ENCODE results near the gene PTPRR. TPM values are rescaled to one million over a fixed set of nuclear protein-coding genes. Genes with fewer than 3 reads are reported as not detected.

PTPRR gene
- total RNA-seq, 1 experiment from 2014 or later: 0.64 TPM

- DNase-seq (ENCODE audit: extremely low read depth, low read depth): no peak
These were observed 261.4 kb downstream of the PTPRR start for GRCh38 chr12:70659077-70659606.

- DNase-seq (ENCODE audit: extremely low read depth, low read depth): no peak
These were observed 262.8 kb downstream of the PTPRR start for GRCh38 chr12:70657616-70658286.

- DNase-seq (ENCODE audit: extremely low read depth, low read depth): no peak
These were observed 268.1 kb downstream of the PTPRR start for GRCh38 chr12:70652451-70652850.

- no peak for DNase-seq (ENCODE audit: extremely low read depth, low read depth)
These were observed 271.7 kb downstream of the PTPRR start for GRCh38 chr12:70648831-70649230.

DNA sequence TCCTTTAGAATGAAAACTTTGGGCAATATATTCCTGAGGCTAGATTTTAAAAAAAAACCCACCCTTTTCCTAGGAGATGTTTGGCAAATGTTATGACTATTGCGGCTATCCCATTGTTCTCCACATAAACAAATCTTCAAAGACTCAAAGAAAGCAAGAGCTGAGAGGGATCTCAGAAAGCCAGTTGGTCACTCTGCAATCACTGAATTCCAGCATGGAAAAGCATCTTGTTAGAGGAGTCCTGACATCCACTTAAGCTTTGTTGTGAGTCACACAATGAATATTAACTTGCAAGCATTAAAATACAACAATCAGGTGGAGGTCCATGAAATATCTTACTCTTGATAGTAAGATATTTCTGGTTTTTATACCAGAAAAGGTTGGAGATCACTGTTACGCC is 272.3 kb downstream of the PTPRR start:
- DNase-seq (ENCODE audit: extremely low read depth, low read depth): no peak

- no peak for DNase-seq (ENCODE audit: extremely low read depth, low read depth)
These were observed 273.7 kb downstream of the PTPRR start for GRCh38 chr12:70646850-70647249.

DNA sequence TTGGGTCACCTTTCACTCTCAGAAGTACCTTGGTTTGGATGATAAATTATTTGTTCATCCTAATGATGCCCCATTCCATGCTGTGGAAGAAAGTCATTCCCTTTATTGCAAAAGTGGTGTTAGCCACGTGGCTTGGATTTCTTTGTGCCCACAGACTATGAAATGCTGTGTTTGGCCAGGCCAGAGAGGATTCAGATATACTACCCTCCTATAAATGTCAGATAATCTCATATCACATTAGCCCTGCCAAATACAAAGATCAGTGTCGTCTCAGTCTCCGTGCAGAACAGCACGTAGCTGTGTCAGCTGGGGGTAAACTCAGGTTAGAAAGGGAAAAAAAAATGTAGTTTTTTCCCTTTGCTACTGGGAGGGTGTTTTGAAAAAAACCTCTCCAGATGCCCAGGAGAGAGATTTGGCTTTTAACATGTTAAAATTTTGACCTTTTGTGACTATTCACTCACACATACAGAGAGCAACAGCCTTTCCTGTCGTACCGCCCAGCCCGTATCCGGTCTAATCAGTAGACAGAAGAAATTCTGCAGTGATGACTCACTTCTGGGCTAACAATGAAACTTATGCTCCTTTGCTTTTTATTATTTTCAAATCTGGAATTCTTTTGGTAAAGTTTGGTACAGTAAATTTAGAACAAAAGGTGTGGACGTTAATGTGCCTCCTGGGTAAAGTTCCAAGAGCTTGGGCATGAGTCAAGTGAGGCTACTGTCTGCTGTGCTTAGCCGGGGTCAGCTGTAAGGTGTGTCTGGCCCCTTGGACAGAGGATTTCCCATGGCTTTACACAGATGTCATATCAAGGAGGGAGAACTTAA is 274.8 kb downstream of the PTPRR start:
- DNase-seq (ENCODE audit: extremely low read depth, low read depth): peak; percentile 70

DNA sequence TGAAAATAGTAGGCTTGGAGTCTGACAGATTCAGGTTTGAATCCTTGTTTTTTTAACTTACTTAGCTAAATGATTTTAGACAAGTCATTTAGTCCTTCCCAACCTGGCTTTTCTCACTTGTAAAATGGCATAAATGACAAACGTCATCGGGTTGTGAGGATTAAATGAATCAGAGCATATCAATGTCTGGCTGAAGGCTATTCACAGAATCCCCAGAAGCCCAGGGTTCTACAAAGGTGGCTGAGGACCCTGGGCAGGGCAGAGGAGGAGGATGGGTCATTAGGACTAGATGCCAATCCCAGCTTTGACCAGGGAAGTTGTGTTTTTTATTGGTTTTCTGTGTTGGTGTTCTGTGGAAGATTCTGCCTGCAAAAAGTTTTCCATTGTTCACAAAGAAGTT is 275.7 kb downstream of the PTPRR start:
- peak; percentile 34 for DNase-seq (ENCODE audit: extremely low read depth, low read depth)

DNA sequence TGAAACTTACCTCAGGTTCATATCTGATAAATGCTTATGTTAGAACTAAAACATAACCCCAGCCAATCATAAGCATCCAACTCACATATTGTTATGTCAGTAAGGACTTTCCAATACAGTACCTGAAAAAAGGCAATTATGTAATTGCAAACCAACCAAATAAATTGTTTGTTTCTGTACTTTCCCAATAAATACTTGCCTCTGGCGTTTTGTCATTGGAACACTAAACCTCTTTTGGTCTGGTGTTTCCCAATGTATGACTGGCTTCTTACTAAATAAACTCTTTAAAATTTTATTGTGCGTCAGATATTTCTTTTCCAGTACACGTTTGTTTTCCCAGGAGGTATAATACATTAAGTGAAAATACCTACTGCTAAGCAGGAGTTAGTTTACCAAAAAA is 276.6 kb downstream of the PTPRR start:
- DNase-seq (ENCODE audit: extremely low read depth, low read depth): peak; percentile 30

GRCh38 chr12:70641691-70642090 is 278.8 kb downstream of the PTPRR start:
- DNase-seq (ENCODE audit: extremely low read depth, low read depth): no peak

GRCh38 chr12:70640901-70641300 is 279.6 kb downstream of the PTPRR start:
- no peak for DNase-seq (ENCODE audit: extremely low read depth, low read depth)

- DNase-seq (ENCODE audit: extremely low read depth, low read depth): no peak
These were observed 281.0 kb downstream of the PTPRR start for GRCh38 chr12:70639535-70639934.

DNA sequence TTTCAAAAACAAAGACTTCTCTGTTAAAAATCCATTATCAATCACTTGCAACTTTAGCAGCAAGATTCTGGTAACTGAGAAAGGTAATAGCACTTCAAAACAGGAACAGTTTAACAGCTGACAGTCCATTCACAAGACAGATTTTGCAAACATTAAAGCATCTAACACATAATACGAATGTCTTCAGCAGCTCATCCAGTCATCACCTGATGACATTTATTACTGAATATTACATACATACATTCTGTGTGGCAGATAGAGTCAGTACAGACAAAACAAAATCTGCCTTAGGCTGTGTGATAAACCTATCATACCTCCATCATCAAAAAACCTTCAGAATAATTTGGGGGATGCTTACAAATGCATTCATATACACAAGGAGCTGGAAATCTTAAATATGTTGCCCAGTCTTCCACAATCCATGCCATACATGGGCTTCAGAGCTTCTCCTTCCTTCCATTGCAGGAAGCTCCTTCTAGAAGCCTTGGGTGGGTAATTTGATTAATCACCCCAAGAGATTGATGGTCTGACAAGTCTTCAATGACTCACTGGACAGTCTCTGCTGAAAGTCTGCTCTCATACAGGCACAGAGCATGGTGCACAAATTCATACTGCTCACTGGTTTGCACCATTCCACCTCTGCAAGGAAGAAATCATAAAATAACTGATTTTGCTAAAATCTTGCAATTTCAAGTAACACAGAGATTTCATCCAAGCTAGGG is 281.7 kb downstream of the PTPRR start:
- no peak for DNase-seq (ENCODE audit: extremely low read depth, low read depth)

GRCh38 chr12:70637303-70638085 is 283.0 kb downstream of the PTPRR start, which contains the start of gene PTPRB:
Gene PTPRB, minus strand, starts transcription at chr12:70637429. Its CDS starts 34 bp downstream, at chr12:70637395.
- no peak for DNase-seq (ENCODE audit: extremely low read depth, low read depth)

DNA sequence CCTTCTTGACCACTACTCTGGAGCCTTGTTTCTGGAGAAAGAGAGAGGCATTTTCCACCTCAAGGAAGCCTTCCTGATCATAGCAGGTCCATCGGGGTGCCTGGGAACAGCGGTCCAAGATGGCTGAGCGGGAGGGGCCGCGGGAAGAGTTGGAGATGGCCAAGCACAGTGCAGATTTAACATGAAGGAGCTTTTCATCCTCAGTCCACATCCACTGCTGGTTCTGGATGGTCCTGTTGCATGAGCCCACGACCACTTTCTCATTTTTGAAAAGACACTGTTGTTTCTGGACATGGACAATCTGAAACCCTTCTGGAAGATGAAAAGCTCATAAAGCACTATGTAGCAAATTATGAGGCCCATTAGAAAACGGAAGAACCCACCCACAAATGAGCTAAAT is 284.8 kb downstream of the PTPRR start:
- no peak for DNase-seq (ENCODE audit: extremely low read depth, low read depth)

DNA sequence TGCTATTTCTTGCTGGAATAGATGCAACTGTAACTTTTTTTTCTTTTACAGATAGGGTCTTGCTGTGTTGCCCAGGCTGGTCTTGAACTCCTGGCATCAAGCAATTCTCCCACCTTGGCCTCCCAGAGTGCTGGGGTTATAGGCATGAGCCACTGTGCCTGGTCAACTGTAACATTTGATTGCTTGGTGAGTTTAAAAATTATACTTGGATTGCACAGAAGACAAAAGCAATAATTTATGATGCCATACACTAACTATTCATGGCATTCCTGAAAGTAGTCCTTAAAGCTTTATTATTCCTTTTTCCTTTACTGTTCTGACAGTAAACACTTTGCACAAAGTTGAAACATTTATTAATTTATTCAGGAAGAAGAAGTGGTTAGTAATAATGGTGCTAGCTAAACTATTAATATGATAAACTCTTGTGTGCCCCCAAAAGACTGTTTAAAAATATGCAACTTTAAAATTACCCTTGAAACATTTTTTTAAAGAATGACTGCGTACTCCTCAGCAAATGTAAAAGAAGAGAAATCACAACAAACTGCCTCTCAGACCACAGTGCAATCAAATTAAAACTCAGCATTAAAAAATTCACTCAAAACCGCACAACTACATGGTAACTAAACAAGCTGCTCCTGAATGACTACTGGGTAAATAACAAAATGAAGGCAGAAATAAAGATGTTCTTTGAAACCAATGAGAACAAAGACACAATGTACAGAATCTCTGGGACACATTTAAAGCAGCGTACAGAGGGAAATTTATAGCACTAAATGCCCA is 291.6 kb downstream of the PTPRR start:
- DNase-seq (ENCODE audit: extremely low read depth, low read depth): no peak

DNA sequence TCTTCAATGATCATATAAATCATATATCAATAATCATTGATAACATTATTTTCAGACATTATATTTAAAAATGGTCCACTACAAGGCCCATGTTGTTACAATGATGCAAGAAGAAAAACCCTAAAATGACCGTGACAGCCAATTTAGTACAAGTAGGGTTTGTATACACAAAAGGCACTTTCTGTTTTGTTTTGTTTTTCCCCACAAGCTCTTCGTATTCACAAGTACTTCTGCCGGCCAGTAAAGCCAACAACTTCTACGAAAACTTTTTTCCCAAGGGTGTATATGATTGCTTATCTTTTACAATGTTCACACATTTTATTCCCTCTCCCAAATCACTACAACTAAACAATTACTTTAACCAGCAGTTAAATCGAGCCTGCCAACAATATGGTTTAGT is 292.9 kb downstream of the PTPRR start:
- DNase-seq (ENCODE audit: extremely low read depth, low read depth): no peak

GRCh38 chr12:70626180-70626579 is 294.4 kb downstream of the PTPRR start:
- DNase-seq (ENCODE audit: extremely low read depth, low read depth): no peak

DNA sequence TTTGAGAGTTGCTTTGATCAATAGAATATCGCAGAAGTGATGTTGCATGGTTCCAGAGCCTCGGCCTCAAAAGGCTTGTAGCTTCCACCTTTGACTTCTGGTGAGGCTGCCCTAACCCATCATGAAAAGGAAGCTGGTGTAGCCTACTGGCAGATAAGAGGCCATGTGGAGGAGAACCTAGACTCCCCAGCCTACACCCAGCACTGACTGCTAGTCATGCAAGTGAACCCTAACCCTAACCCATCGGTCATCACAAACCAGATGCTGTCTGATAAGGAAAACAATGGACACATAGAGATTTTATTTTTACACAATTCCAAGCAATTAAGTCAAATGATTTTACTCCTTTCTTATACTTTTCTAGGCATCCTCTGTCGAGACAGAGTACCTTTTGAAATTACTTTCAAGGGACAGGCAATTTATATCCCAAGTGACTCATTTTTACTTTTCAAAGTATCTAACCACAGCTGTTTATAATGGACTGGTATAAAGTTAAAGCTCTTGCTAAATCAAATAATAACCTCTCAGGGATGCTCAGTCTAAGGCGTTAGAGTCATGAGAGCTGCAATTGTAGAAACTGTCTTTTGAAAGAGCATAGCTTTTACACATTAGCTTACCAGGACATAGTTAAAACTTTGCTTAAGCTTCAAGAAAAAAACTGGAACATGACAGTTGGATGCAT is 300.9 kb downstream of the PTPRR start:
- DNase-seq (ENCODE audit: extremely low read depth, low read depth): no peak
